ENCODE data around the gene TSHR. TPM values are rescaled to one million over a fixed set of nuclear protein-coding genes. Genes with fewer than 3 reads are reported as not detected.
"Not testable (repeated sequence)": the region's sequence is repeated elsewhere in the genome, so short reads cannot be mapped to it uniquely, and the experiment has no call there.

Gene TSHR
- total RNA-seq, 2 donors from 2014 or later: 0.23 to 0.36 TPM

DNA sequence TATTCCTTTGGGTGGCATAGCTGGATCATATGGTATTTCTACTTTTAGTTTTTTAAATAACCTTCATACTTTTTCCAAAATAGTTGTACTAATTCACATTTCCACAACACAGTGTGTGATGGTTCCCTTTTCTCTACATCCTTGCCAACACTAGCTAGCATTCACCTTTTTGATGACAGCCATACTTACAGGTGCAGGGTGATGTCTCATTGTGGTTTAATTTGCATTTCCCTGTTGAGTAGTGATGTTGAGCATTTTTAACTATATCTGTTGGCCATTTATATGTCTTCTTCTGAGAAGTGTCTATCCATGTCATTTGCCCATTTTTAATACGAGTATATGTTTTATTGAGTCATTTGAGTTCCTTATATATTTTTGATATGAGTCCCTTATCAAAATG, 96.1 kb downstream of the TSHR start:
- 89% methylated on average over 1 of the region's 1 CpG for WGBS
- H3K27ac ChIP-seq: no peak overlapping the region
- no peak for DNase-seq (ENCODE audit: low spot score)
- TF ChIP-seq POLR2A (IDR thresholded peaks at IDR 0.05) (no peak), POLR2AphosphoS5 (IDR thresholded peaks at IDR 0.05) (no peak)
- TF ChIP-seq, protein P1, sequence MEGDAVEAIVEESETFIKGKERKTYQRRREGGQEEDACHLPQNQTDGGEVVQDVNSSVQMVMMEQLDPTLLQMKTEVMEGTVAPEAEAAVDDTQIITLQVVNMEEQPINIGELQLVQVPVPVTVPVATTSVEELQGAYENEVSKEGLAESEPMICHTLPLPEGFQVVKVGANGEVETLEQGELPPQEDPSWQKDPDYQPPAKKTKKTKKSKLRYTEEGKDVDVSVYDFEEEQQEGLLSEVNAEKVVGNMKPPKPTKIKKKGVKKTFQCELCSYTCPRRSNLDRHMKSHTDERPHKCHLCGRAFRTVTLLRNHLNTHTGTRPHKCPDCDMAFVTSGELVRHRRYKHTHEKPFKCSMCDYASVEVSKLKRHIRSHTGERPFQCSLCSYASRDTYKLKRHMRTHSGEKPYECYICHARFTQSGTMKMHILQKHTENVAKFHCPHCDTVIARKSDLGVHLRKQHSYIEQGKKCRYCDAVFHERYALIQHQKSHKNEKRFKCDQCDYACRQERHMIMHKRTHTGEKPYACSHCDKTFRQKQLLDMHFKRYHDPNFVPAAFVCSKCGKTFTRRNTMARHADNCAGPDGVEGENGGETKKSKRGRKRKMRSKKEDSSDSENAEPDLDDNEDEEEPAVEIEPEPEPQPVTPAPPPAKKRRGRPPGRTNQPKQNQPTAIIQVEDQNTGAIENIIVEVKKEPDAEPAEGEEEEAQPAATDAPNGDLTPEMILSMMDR (IDR thresholded peaks at IDR 0.05): no peak
- H3K4me1 ChIP-seq (replicated peaks): no peaks in the 10 kb centered on the region
- no peaks in the 10 kb centered on the region for H3K27me3 ChIP-seq (replicated peaks; ENCODE audit: insufficient read depth)
- no peak overlapping the region for H3K4me3 ChIP-seq
- no peaks in the 10 kb centered on the region for H3K36me3 ChIP-seq
- H3K9me3 ChIP-seq: no peaks in the 10 kb centered on the region
- intact Hi-C loops (cut with DNase I): no loop called here

DNA sequence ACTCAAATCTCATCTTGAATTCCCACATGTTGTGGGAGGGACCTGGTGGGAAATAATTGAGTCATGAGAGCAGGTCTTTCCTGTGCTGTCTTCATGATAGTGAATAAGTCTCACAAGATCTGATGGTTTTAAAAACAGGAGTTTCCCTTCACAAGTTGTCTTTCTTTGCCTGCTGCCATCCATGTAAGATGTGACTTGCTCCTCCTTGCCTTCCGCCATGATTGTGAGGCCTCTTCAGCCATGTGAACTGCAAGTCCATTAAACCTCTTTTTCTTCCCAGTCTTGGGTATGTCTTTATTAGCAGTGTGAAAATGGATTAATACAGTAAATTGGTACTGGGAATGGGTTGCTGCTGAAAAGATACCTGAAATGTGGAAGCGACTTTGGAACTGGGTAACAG, 98.6 kb downstream of the TSHR start:
- H3K27me3 ChIP-seq (replicated peaks; ENCODE audit: insufficient read depth); H3K27ac ChIP-seq; H3K4me1 ChIP-seq (replicated peaks); H3K36me3 ChIP-seq; H3K9me3 ChIP-seq; DNase-seq (ENCODE audit: low spot score); H3K4me3 ChIP-seq; intact Hi-C loops (cut with DNase I): not testable (repeated sequence)
- 90% methylated on average over 2 of the region's 2 CpGs for WGBS

DNA sequence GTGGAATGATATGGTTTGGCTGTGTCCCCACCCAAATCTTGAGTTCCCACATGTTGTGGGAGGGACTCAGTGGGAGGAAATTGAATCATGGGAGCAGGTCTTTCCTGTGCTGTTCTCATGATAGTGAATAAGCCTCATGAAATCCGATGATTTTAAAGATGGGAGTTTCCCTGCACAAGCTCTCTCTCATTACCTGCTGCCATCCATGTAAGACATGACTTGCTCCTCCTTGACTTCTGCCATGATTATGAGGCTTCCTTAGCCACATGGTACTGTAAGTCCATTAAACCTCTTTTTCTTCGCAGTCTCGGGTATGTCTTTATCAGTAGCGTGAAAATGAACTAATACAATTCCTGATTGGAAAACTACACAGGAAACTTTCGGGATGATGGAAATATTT, 100.5 kb downstream of the TSHR start:
- Histone ChIP-seq H3K4me1 (replicated peaks) (no peaks in the 10 kb centered on the region), H3K27me3 (replicated peaks; ENCODE audit: insufficient read depth) (no peaks in the 10 kb centered on the region), H3K27ac (no peak overlapping the region), H3K4me3 (no peak overlapping the region), H3K36me3 (no peaks in the 10 kb centered on the region), H3K9me3 (no peaks in the 10 kb centered on the region)
- intact Hi-C loops (cut with DNase I): no loop called here
- 97% methylated on average over 5 of the region's 5 CpGs for WGBS
- DNase-seq (ENCODE audit: low spot score): no peak
- TF ChIP-seq POLR2AphosphoS5 (IDR thresholded peaks at IDR 0.05) (no peak), POLR2A (IDR thresholded peaks at IDR 0.05) (no peak)
- TF ChIP-seq, protein P1 (IDR thresholded peaks at IDR 0.05): no peak

DNA sequence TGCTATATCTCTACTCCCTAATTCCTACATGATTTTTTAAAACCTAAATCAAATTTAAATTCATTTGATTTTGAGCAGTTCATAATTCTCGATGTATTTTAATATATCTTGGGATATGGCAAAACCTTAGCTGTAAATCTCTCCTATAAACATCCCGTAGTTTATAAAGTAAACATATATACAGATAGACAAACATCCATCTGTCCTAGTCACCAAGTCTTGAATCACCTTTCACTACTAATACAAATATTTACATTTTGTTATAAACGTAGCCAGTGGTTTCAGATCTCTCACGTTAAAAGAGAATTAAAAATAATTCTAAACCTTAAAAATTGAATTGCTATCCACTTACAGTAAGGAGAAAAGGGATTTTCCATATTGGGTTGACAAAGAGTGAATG, 107.0 kb downstream of the TSHR start:
- no peak for TF ChIP-seq POLR2A (IDR thresholded peaks at IDR 0.05)
- TF ChIP-seq, protein P1 (IDR thresholded peaks at IDR 0.05): no peak
- no peak for TF ChIP-seq POLR2AphosphoS5 (IDR thresholded peaks at IDR 0.05)
- Histone ChIP-seq H3K4me3 (no peak overlapping the region), H3K9me3 (no peaks in the 10 kb centered on the region), H3K4me1 (replicated peaks) (no peaks in the 10 kb centered on the region), H3K27me3 (replicated peaks; ENCODE audit: insufficient read depth) (no peaks in the 10 kb centered on the region), H3K36me3 (no peaks in the 10 kb centered on the region), H3K27ac (no peak overlapping the region)
- DNase-seq (ENCODE audit: low spot score): no peak
- intact Hi-C loops (cut with DNase I): no loop called here
- WGBS: 30% methylated on average over 4 of the region's 4 CpGs

GRCh38 chr14:81062816-81063215, 107.4 kb downstream of the TSHR start:
- 11% methylated on average over 4 of the region's 4 CpGs for WGBS
- no peaks in the 10 kb centered on the region for H3K9me3 ChIP-seq

More at GRCh38 chr14:81062816-81063215, 107.4 kb downstream of the TSHR start:
- Histone ChIP-seq H3K36me3 (no peaks in the 10 kb centered on the region), H3K4me1 (replicated peaks) (no peaks in the 10 kb centered on the region), H3K27ac (no peak overlapping the region), H3K27me3 (replicated peaks; ENCODE audit: insufficient read depth) (no peaks in the 10 kb centered on the region), H3K4me3 (no peak overlapping the region)
- no peak for DNase-seq (ENCODE audit: low spot score)
- intact Hi-C loops (cut with DNase I): no loop called here
- TF ChIP-seq, protein P1 (IDR thresholded peaks at IDR 0.05): no peak
- TF ChIP-seq POLR2AphosphoS5 (IDR thresholded peaks at IDR 0.05): no peak
- TF ChIP-seq POLR2A (IDR thresholded peaks at IDR 0.05): no peak
